ENCODE data around the gene ELOVL4.
A peak's percentile ranks its signal among the peaks of the same experiment; 100 is the strongest.

ELOVL4 gene

GRCh38 chr6:79909517-79909916, 37.8 kb downstream of the ELOVL4 start:
- no peak for DNase-seq

DNA sequence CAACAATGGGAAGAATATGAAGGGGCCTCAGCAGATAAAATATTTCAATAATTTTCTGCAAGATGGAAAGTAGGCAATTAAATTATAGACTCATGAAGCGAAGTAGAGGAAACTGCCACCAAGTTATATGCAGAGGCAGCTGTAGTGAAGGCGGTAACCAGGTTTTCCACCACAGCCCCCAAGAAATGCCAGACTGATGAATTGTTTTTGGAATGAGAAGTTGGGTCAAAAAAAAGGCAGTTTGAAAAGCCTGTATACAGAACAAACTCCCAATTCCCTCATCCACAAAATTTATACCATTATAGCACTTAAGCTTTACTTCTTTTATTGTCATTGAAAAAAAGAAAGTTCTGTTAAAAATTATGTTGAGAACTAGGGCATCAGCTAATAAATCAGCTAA, 45.3 kb downstream of the ELOVL4 start:
- no peak for DNase-seq

DNA sequence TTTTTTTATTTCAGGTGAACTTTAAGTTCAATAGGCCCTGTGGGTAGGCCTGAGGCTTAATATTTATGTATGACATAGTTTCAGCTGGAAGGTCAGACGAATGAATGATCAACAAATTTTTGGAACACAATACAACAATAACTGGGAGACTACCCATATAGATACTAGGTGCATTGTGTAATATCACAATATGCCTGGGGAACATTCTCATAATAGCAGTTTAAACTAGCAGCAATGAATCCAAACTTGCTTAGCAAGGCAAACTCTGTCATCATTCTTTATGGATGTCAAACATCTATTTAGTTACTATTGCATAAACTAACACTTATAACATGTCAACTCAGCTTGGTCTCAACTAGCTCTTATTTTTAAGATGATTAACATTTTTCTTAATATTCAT, 49.3 kb downstream of the ELOVL4 start:
- DNase-seq: no peak

GRCh38 chr6:79896075-79896449, 51.3 kb downstream of the ELOVL4 start:
- DNase-seq: no peak

DNA sequence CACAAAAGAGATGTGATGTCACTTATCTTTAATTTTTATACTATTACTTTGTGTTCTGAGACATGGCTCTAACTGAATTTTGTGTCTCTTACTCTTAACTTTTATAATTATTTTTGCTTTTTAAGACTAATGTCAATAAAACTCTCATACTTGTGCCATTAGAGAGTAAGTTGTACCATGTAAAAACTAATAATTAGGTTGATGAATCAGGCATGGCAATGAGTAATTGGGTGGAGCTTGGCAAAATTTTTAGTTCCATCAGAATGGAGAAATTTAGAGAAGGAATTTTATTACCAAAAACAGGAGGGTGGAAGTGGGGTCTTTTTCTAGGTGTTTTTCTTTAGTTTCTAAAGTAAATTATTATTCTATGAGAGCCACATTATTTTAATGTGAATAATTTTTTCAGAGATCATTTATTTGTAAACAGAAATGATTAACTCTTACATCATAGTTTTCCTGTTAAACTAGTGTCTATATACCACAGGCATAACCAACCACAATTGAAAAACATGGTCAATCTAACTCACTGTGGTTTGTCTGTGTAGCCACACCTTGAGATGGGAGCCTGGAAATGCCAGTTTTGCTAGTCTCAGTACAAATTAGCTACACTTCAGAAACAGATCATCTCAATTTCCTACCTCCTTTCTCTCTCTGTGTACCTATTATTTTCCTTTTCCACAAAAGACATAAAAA, 51.8 kb downstream of the ELOVL4 start:
- DNase-seq: no peak

- no peak for DNase-seq
These were observed 52.4 kb downstream of the ELOVL4 start for GRCh38 chr6:79894939-79895338.

GRCh38 chr6:79888587-79888986, 58.8 kb downstream of the ELOVL4 start:
- DNase-seq: no peak

DNA sequence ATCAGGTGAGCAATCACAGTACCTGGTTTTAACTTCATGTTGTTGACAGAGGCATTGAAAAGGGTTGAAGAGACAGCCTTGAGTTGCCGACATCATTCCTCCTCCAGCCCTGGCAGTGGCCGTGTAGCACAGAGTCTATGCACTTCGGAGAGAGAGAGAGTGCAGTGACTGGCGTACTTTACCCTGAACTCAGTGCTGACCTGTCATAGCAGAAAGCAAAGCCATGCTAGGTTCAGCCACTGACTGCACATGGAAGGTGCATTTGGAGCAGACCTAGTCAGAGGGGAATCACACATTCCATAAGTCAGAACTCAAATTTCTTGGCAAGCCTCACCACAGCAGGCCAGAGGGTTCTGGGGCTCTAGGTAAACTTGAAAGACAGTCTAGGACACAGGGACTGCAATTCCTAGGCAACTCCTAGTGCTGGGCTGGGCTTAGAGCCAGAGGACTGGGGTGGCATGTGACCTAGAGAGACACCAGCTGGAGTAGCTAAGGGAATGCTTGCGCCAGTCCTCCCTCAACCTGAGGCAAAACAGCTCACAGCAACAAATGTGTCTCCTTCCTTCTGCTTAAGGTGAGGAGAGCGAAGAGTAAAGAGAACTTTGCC, 69.1 kb downstream of the ELOVL4 start:
- DNase-seq: no peak

- DNase-seq: no peak
These were observed 72.7 kb downstream of the ELOVL4 start for GRCh38 chr6:79874531-79875134.

- no peak for DNase-seq
These were observed 74.4 kb downstream of the ELOVL4 start for GRCh38 chr6:79872986-79873385.

GRCh38 chr6:79872303-79872702, 75.0 kb downstream of the ELOVL4 start:
- no peak for DNase-seq

DNA sequence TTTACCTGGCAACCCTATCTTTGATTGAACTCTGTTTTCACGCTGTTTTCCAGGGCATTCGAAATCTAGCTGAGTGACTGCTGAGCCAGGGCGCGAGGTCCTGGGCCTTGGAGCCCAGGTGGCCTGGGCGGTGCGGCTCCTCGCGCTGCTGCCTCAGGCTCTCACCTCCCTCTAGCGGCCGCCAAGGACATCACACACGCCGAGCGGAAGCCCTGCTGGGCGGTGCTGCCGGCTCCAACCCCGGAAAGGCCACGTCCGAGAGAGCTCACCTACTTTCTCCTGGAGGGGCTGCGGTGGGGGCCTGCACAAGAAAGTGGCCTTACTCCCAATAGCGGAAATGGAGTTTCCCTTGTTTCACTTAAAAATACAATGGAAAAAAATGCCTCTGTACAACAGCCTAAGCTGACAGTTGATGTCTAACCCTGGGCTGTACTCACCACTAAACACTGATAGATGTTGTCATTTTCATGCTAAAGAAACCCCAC, 77.7 kb downstream of the ELOVL4 start:
- peak; percentile 75 for DNase-seq

GRCh38 chr6:79869184-79869583, 78.2 kb downstream of the ELOVL4 start:
- no peak for DNase-seq

- no peak for DNase-seq
These were observed 79.1 kb downstream of the ELOVL4 start for GRCh38 chr6:79868098-79868722.
